Activated CD4-positive, alpha-beta T cell treated with anti-CD3 and anti-CD28 coated beads, Interleukin-2, amount 50 U/mL, for 4 hours (primary cell): ENCODE measurements around the gene PLSCR2.
"Not testable (repeated sequence)": the region's sequence is repeated elsewhere in the genome, so short reads cannot be mapped to it uniquely, and the experiment has no call there.

Experiments
- DNase-seq, 2 experiments: peaks; one replicate each; pipeline ENCODE4 v3.0.0-alpha.2; 2020

PLSCR2 gene, protein sequence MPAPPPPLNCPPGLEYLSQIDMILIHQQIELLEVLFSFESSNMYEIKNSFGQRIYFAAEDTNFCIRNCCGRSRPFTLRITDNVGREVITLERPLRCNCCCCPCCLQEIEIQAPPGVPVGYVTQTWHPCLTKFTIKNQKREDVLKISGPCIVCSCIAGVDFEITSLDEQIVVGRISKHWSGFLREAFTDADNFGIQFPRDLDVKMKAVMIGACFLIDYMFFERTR

DNA sequence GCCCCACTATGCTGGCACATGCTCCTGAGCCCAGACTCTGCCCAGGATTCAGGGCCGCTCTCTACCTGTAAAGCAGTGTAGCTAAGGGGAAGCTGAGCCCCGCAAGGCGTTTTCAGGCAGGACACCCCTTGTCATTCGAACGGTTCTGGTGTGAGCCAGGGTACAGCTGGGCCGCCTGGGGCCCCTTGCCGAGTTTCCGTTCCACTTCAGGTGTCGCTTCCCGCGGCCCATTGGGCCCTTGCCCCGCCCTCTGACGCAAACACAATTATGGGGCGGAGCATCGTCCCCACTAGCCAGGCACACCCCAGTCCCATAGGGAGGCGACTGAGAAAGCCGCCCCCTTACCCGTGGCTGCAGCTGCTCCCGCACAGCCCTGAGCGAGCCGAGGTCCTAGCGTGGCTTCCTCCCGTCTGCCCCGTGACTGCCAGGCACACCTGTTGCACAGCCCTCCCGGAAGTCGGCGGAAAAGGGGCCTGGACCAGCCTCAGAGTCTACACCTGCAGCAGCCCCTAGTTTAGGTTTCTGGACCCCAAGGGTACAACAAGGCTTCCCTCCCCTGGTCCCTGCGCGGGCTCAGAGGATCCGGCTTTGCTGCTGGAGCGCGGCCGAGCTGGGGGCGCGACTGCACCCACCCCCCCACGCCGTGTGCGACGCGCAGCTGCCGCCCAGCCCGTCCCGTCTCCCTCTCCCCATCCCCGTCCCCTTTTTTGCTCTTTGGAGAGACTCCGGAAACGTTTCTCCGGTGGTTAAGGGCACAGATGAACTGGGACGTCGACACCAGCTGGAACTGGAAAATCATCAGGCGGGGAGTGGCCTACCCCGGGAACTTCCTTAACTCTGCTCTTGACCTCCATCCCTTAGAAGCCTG, at the start of gene PLSCR2:
Gene PLSCR2, minus strand, starts transcription at position 412 of the 868 bp plus-strand sequence. CDS start 9,657 bp downstream, outside the sequence.
- DNase-seq = peak; percentile 65 to 66

DNA sequence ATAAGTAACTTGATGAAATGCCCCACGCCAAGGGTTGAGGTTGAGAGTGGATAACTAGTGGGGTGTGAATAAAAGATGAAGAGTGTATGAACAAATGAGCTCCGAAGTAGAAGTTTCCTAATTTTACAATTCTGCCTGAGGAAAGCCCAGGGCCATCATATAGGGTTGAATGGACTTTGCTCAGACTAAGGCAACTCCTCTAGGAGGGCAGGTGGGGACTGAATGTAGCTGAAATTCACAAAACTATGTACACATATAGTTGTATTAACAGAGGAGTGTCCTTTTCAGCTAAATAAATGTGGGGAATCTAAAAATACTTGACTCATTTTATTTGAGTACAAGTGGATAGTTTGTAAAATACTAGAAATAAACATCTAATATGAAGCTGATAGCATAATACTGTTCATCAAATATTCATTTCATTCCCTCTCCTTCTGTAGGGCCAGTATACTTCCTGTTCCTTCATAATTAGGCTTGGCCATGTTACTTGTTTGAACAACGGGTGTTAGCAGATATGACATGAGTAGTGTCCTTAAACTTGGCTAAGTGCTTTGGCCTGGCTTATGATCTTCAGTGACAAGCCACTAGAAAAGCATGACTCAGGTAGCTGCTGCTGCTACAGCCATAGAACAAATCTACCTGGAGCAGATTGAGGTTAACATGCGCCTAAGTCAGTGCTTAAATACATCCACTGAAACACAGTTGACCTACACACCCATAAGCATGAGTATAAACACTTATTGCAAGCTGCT, 48.5 kb upstream of the PLSCR2 start:
- DNase-seq = no peak

- DNase-seq = no peak
Observed at GRCh38 chr3:146513386-146514051, 44.2 kb upstream of the PLSCR2 start.

DNA sequence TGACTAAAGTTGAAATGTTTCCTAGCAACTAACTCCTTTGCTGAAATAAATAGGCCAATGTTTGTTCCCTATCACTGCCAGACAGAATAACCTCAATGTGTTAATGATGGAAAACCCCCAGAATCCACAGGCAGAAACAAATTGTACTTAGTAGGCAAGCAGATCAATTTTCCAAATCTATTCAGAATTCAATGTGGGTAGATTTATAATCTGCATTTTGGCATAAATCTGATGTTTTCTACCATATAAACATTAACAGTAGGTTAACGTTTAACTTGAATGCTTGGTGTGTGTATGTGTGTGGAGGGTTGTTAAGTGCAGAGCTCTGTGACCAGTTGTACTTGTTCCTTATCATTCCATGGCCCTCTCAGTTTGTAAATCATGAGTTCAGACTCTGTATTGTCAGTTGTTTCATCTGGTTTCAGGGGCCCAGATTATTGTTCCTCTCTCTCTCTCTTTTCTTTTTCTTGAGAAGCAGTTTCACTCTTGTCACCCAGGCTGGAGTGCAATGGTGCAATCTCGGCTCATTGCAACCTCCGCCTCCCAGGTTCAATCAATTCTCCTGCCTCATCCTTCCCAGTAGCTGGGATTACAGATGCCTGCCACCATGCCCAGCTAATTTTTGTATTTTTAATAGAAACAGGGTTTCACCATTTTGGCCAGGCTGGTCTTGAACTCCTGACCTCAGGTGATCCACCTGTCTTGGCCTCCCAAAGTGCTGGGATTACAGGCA, 42.2 kb upstream of the PLSCR2 start:
- no peak for DNase-seq

DNA sequence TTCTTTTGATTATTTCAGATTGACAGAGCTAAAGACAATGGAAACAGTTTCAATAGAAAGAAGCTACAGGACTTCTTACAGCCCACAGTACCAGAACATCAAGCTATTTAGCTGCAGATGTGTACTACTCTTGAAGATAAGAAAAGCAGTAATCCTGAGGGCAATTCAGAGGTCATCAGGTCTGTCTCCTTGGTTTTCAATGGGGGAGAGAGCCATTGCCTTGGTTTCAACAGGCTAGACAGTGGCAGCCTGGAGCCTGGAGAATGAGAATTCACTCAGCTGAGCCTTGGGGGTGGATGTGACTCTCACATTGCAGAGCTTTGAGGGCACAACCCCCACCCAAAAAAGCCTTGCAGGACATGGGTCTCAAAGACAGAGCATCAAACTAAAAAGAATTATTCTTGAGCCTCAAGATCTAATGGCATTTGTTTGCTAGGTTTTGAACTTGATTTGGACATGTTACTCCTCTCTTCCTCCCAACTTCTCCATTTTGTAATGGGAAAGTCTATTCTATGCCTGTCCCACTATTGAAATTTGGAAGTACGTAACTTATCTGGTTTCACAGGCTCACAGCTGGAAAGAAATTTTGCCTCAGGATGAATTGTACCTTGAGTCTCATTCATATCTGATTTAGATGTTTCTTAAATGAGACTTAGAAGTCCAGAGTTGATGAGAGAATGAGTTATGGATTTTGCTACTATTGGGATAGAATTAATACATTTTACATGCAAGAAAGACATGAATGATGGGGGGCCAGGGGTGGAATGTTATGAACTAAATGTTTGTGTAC, 38.2 kb upstream of the PLSCR2 start:
- no peak for DNase-seq

GRCh38 chr3:146505516-146505915, 36.2 kb upstream of the PLSCR2 start:
- DNase-seq = no peak

DNA sequence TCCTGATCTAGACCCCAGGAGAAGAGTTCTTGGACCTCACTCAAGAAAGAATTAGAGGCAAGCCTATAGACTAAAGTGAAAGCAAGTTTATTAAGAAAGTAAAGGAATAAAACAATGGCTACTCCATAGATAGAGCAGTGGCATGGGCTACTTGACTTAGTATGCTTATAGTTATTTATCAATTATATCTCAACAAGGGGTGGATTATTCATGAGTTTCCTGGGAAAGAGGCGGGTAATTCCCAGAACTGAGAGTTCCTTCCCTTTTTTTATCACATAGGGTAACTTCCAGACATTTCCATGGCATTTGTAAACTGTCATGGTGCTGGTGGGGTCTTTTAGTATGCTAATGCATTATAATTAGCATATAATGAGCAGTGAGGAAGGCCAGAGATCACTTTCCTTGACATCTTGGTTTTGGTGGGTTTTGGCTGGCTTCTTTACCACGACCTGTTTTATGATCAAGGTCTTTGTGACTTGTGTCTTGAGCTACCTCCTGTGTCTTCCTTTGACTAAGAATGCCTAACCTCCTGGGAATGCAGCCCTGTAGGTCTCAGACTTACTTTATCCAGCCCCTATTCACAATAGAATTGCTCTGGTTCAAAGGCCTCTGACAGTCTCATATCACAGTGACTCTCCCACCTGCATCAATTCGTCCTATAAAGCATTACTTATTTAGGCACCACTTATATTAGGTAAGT, 35.3 kb upstream of the PLSCR2 start:
- DNase-seq = no peak

DNA sequence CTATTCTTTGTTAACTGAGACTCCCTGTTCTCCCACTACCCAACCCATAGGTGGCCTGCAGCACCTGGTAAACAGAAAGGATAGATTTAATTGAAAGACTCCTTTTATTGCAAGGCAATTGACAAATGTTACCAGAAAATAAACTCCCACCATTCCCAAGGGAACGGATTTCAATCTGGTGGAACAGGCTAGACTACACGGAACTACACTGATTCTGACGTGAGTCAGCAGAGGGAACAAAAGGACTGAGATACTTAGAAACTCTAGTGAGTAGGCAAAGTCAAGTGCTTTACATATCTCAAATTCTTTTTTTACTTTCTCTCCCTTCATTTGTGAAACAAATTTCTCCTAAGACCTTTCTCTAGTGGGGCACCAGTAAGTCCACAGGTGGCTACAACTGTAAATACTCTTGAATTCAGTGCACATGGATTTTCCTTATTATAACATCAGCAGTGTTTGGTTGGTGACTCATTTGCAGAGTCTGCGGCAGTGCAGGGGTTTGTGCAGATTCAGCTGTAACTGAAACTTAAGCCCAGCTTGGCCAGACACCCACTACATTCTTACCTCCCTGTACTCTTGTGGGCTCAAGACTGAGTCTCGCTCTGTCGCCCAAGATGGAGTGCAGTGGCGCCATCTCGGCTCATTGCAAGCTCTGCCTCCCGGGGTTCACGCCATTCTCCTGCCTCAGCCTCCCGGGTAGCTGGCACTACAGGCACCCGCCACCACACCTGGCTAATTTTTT, 34.3 kb upstream of the PLSCR2 start:
- DNase-seq = no peak

DNA sequence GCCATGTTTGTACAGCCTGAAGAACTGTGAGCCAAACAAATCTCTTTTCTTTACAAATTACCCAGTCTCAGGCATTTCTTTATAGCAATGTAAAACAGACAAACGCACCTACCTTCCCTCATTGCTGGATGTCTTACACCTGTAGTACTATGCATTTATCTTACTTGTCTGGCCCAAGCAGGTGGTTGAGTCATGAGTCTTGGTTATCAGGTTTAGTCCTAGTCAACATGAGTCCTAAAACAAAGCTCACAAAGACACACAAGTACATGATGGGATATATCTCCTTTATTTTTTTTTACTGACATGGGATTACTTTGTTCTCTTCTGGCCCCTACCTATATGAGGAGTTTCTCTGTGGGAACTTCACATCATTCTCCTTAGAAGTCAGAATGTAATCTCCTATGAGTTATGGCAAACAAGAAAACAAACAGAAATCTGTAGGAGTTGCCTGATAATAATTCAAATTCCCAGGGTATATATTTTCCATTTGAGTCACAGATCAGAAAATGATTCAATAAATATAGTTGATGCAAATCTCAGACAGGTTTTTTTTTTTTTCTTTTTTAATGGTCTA, 33.6 kb upstream of the PLSCR2 start:
- DNase-seq = no peak

DNA sequence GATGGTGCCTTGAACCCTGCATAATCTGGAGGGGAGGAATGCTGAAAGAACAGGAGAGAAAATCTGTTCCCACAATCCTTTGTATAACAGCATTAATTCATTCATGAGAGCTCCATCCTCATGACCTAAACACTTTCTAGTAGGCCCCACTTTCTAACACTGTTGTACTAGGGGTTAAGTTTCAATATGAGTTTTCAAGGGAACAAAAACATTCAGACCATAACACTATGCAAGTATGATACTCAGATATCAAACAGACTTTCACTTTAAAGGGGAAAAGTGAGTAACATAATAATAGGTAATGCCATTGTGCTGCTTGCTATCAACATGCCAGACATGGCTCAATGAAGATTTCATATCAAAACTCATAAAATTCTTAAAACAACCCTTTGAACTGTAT, 32.4 kb upstream of the PLSCR2 start:
- no peak for DNase-seq

DNA sequence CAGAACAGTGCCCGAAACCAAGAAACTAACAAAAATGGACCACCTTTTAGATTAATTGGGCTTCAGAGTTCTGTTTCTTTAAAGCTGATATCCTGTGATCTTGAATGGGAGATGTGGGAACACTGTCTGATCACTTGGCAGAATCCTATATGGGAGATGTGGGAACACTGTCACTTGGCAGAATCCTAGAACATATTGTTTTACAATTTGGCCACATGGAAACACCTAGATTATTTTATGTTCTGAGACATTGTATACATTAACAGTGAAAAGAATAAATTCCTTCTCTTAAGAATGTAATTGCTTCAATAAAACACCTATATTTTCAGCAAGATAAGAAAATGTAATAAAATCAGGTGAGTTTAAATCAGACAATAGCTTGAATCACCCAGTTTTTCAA, 30.3 kb upstream of the PLSCR2 start:
- DNase-seq = no peak

DNA sequence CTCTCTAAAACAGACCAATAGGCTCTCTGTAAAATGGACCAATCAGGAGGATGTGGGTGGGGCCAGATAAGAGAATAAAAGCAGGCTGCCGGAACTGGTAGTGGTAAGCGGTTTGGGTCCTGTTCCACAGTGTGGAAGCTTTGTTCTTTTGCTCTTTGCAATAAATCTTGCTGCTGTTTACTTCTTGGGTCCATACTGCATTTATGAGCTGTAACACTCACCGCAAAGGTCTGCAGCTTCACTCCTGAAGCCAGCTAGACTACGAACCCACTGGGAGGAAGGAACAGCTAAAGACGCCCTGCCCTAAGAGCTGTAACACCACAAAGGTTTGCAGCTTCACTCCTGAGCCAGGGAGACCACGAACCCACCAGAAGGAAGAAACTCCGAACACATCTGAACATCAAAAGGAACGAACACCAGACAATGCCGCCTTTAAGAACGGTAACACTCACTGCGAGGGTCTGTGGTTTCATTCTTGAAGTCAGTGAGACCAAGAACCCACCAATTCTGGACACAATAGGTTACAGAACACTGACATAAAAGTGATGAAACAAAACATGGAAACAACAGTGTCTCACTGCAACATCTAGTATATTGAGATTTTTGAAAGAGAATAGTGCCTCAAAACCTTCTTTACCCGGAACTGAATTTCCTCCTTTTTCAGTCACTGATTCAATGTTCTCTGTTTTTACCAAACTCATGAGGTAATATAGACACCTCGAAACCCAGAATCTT, 28.8 kb upstream of the PLSCR2 start:
- DNase-seq = no peak

- DNase-seq = not testable (repeated sequence)
Observed at GRCh38 chr3:146497145-146497843, 27.9 kb upstream of the PLSCR2 start.

DNA sequence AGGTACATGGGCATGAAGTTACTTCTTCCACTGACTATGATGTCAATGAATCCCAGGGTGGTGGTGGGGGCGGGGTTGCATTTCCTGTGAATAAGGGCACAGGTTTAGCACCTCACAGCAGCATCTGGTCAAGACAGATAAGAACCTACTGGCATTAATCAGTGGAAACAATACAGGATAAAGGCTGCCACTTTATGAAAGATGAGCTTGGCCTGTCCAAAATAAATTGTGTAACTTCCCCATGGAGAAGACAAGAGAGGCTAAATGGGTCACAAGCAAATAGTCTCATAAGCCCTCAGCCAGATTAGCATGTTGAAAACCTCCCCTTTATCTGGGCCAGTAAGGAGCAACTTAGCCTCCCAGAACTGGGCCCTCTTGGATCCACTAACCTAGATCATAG, 27.4 kb upstream of the PLSCR2 start:
- no peak for DNase-seq

- no peak for DNase-seq
Observed at GRCh38 chr3:146496251-146496650, 26.9 kb upstream of the PLSCR2 start.

DNA sequence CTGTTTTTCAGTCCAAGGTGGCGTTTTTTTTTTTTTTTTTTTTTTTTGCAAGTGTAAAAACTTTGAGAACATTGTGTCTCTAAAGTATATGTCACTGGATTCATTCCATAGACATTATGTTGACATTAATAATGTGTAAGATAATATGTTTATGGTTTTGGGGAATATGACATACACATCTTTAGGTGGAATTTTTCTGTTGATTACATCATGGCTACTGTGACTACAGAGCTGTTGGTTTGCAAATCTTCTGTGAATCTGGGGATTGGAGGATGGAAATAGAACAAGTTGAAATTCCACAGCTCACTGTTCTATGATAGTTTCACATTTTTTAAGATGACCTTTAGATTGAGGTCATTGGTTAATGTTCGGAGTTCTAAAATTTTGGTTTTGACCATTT, 24.4 kb upstream of the PLSCR2 start:
- DNase-seq = no peak

GRCh38 chr3:146493221-146493620, 23.9 kb upstream of the PLSCR2 start:
- DNase-seq = no peak

GRCh38 chr3:146491303-146491702, 21.9 kb upstream of the PLSCR2 start:
- DNase-seq = no peak
